PC-9 (cell line): ENCODE measurements around the gene PIK3C2G. TPM values are rescaled to one million over a fixed set of nuclear protein-coding genes. Genes with fewer than 3 reads are reported as not detected.

Source experiments
- BruUV-seq: library from RNA; stranded (reverse); fragments of 400-500 nt; replicated peaks from 2 replicates; lab custom pipeline; 2021; lab: Mats Ljungman, UMichigan
- CTCF ChIA-PET: fragments of 300-600 bp; sonication (Branson Sonifier 250); formaldehyde crosslinking; loops from one replicate; lab custom pipeline; 2022; ENCODE audit warnings: antibody characterized with exemption; lab: Charles Lee
- POLR2A ChIA-PET: fragments of 300-600 bp; sonication (Branson Sonifier 250); formaldehyde crosslinking; loops from one replicate; lab custom pipeline; 2022; ENCODE audit warnings: antibody characterized with exemption; ENCODE audit not compliant: unreplicated experiment; lab: Charles Lee
- DNase-seq, 2 experiments: peaks; one replicate each; pipeline versions ENCODE4 v3.0.0 to v3.0.0-alpha.2; 2015 to 2022; ENCODE audit warnings: mixed read lengths in 1 of 2
- H2AFZ ChIP-seq: fragments of 200-600 bp; sonication (generic); 2 replicates; pipeline ENCODE4 v1.8.1; 2017; ENCODE audit warnings: antibody characterized with exemption
- H3F3A ChIP-seq: fragments of 200-600 bp; sonication (generic); 2 replicates; pipeline ENCODE4 v1.8.1; 2017; ENCODE audit warnings: antibody characterized with exemption, mild to moderate bottlenecking, low read depth; ENCODE audit not compliant: insufficient read depth
- H3K27ac ChIP-seq: fragments of 200-600 bp; sonication (generic); 2 replicates; pipeline ENCODE4 v1.6.1; 2016; ENCODE audit warnings: mixed run types
- H3K27me3 ChIP-seq: fragments of 200-600 bp; sonication (generic); 2 replicates; pipeline ENCODE4 v1.6.1; 2016; ENCODE audit warnings: low read depth, mixed run types; ENCODE audit not compliant: insufficient read depth
- H3K36me3 ChIP-seq: fragments of 200-600 bp; sonication (generic); 2 replicates; pipeline ENCODE4 v1.6.1; 2016; ENCODE audit warnings: low read depth, mixed run types
- H3K4me1 ChIP-seq: fragments of 200-600 bp; sonication (generic); replicated peaks from 2 replicates; pipeline ENCODE4 v1.6.1; 2016; ENCODE audit warnings: mixed run types; ENCODE audit not compliant: insufficient read depth
- H3K4me2 ChIP-seq: fragments of 200-600 bp; sonication (generic); 2 replicates; pipeline ENCODE4 v1.6.1; 2017; ENCODE audit warnings: mixed run types
- H3K4me3 ChIP-seq: fragments of 200-600 bp; sonication (generic); 2 replicates; pipeline ENCODE4 v1.6.1; 2016; ENCODE audit warnings: mixed run types
- H3K79me2 ChIP-seq: fragments of 200-600 bp; sonication (generic); 2 replicates; pipeline ENCODE4 v1.6.1; 2017; ENCODE audit warnings: low read depth, mixed run types
- H3K9me2 ChIP-seq: fragments of 200-600 bp; sonication (generic); 2 replicates; pipeline ENCODE4 v1.8.1; 2017; ENCODE audit warnings: mild to moderate bottlenecking; ENCODE audit not compliant: insufficient read depth
- H3K9me3 ChIP-seq: fragments of 200-600 bp; sonication (generic); 2 replicates; pipeline ENCODE4 v1.8.1; 2016; ENCODE audit warnings: low read depth; ENCODE audit not compliant: insufficient read depth
- H4K20me1 ChIP-seq: fragments of 200-600 bp; sonication (generic); 2 replicates; pipeline ENCODE4 v1.8.1; 2017; ENCODE audit not compliant: insufficient read depth
- CTCF ChIP-seq: fragments of 200-600 bp; sonication (generic); conservative IDR thresholded peaks from 2 replicates; pipeline ENCODE4 v1.6.1; 2017; ENCODE audit warnings: mixed run types, antibody characterized with exemption, mild to moderate bottlenecking, moderate library complexity
- EZH2 ChIP-seq: fragments of 200-600 bp; sonication (generic); IDR thresholded peaks from 2 replicates; pipeline ENCODE4 v1.8.0; 2017; ENCODE audit warnings: antibody characterized with exemption, low read depth
- intact Hi-C: fragments of 100-400 bp; cut with micrococcal nuclease; formaldehyde crosslinking; loops from one replicate; pipeline ENCODE4 v1.10.0; 2022; ENCODE audit not compliant: unreplicated experiment
- total RNA-seq: library from RNA; stranded (reverse); gene quantifications from 2 replicates; pipeline ENCODE4 v1.2.3, GENCODE V29; 2021

Gene PIK3C2G
- total RNA-seq, 1 experiment from 2014 or later: 1.4 TPM

- H3K27me3 ChIP-seq: no peaks in the 10 kb centered on the region
- ChIA-PET POLR2A (no interaction called here), CTCF (no interaction called here)
- no peaks in the 10 kb centered on the region for H3K9me3 ChIP-seq
- TF ChIP-seq EZH2 (no peak), CTCF (no peak)
- intact Hi-C loops: no loop called here
- no peaks in the 10 kb centered on the region for H3F3A ChIP-seq
- H3K9me2 ChIP-seq: no peaks in the 10 kb centered on the region
- H4K20me1 ChIP-seq: no peaks in the 10 kb centered on the region
- H3K4me2 ChIP-seq: no peak overlapping the region
- H3K4me1 ChIP-seq: no peaks in the 10 kb centered on the region
- H2AFZ ChIP-seq: no peak overlapping the region
- BruUV-seq: no TSS peak
- no peak overlapping the region for H3K27ac ChIP-seq
- no peaks in the 10 kb centered on the region for H3K36me3 ChIP-seq
- no peak for DNase-seq
- H3K79me2 ChIP-seq: no peaks in the 10 kb centered on the region
- H3K4me3 ChIP-seq: no peak overlapping the region
Measured at GRCh38 chr12:18355429-18355828, 94.1 kb downstream of the PIK3C2G start.

DNA sequence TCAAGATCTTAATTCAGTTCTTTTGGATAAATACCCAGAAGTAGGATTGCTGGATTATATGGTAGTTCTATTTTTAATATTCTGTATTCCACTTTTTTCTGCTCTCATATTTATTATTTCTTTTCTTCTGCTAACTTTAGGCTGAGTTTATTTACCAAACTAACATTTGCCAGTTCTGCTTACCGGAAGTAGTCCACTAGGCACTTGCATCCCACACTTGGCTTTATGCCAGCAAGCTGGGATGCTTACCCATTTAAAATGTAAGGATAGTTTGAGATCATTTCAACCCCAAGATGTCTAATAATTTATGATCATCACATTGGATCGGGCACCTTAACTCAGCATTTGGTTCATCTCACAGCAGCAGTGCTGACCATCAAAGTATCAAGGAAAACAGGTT, 96.8 kb downstream of the PIK3C2G start:
- no peaks in the 10 kb centered on the region for H3F3A ChIP-seq
- no TSS peak for BruUV-seq

DNA sequence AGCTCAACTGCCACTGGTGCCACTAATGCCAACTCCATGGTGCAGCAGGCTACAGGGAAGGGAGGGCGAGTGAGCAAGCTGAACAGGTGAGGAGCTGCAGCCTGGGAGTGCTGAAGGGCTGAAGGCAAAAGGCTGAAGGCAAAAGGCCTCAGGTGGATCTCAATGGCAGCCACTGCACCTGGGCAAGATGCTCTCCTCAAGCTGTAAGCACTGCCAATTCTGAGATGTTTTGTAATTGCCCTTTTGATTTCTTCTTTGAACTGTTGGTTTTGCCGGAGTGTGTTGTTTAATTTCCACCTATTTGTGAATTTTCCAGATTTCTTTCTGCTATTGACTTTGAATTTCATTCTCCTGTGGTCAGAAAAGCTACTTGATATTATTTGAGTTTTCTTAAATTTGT, 97.6 kb downstream of the PIK3C2G start:
- no peaks in the 10 kb centered on the region for H3K4me1 ChIP-seq
- CTCF ChIA-PET: no interaction called here
- POLR2A ChIA-PET: interaction anchor here (0.6 kb wide), 1 partner anchor 640 kb away, joined by 4 read pairs; no protein-coding TSS in a partner anchor
- intact Hi-C loops: no loop called here
- no peak overlapping the region for H3K4me2 ChIP-seq
- no peaks in the 10 kb centered on the region for H3K36me3 ChIP-seq
- no peaks in the 10 kb centered on the region for H4K20me1 ChIP-seq
- H2AFZ ChIP-seq: no peak overlapping the region
- H3K27ac ChIP-seq: no peak overlapping the region
- H3F3A ChIP-seq: no peaks in the 10 kb centered on the region
- H3K27me3 ChIP-seq: no peaks in the 10 kb centered on the region
- no peak overlapping the region for H3K4me3 ChIP-seq
- H3K9me3 ChIP-seq: no peaks in the 10 kb centered on the region
- no peaks in the 10 kb centered on the region for H3K79me2 ChIP-seq
- TF ChIP-seq EZH2 (no peak), CTCF (no peak)
- no peaks in the 10 kb centered on the region for H3K9me2 ChIP-seq
- BruUV-seq: no TSS peak
- no peak for DNase-seq

More for the DNA sequence above, 96.8 kb downstream of the PIK3C2G start:
- Histone ChIP-seq H3K27ac (no peak overlapping the region), H3K36me3 (no peaks in the 10 kb centered on the region), H3K4me2 (no peak overlapping the region), H3K9me3 (no peaks in the 10 kb centered on the region), H3K79me2 (no peaks in the 10 kb centered on the region), H4K20me1 (no peaks in the 10 kb centered on the region), H3K4me1 (no peaks in the 10 kb centered on the region), H3K27me3 (no peaks in the 10 kb centered on the region), H3K9me2 (no peaks in the 10 kb centered on the region), H3K4me3 (no peak overlapping the region), H2AFZ (no peak overlapping the region)
- no peak for DNase-seq
- intact Hi-C loops: no loop called here
- POLR2A ChIA-PET: no interaction called here
- CTCF ChIA-PET: no interaction called here
- TF ChIP-seq EZH2: no peak
- TF ChIP-seq CTCF: no peak
